GM19455 (cell line): Measurements from ENCODE around the gene HTRA3.
A peak's percentile ranks its signal among the peaks of the same experiment; 100 is the strongest.

ENCODE experiments used
- ATAC-seq: cut with Tn5 transposase; IDR thresholded peaks from one replicate; pipeline ENCODE4 v1.9.1; 2021; ENCODE audit not compliant: unreplicated experiment

Gene HTRA3

DNA sequence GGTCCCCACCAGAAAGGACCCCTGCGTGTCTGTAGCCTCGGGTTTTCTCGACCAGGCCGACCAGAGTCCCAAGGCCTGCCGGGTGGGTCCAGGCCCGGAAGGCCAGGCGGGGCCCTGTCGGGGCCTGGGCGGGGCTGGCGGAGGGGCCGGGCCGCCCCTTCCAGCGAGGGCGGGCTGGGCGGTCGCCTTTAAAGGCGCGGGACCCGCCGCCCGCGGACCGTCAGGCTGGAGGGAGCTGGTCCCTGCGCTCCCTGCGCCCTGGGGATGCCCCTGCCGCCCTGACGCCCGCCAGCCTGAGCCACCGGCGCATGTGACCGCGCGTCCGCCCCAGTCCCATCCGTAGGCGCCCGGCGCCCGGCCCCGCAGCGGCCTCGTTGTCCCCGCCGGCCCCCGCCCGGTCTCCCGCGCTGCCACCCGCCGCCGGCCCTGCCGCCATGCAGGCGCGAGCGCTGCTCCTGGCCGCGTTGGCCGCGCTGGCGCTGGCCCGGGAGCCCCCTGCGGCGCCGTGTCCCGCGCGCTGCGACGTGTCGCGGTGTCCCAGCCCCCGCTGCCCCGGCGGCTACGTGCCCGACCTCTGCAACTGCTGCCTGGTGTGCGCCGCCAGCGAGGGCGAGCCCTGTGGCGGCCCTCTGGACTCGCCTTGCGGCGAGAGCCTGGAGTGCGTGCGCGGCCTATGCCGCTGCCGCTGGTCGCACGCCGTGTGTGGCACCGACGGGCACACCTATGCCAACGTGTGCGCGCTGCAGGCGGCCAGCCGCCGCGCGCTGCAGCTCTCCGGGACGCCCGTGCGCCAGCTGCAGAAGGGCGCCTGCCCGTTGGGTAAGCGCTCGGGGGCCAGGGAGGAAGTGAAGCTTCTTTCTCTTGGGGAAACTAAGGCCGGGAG, at the start of gene HTRA3:
Gene HTRA3, plus strand, starts transcription at position 220 of the 883 bp plus-strand sequence. Its CDS starts 215 bp downstream, at position 435.
- ATAC-seq: no peak

DNA sequence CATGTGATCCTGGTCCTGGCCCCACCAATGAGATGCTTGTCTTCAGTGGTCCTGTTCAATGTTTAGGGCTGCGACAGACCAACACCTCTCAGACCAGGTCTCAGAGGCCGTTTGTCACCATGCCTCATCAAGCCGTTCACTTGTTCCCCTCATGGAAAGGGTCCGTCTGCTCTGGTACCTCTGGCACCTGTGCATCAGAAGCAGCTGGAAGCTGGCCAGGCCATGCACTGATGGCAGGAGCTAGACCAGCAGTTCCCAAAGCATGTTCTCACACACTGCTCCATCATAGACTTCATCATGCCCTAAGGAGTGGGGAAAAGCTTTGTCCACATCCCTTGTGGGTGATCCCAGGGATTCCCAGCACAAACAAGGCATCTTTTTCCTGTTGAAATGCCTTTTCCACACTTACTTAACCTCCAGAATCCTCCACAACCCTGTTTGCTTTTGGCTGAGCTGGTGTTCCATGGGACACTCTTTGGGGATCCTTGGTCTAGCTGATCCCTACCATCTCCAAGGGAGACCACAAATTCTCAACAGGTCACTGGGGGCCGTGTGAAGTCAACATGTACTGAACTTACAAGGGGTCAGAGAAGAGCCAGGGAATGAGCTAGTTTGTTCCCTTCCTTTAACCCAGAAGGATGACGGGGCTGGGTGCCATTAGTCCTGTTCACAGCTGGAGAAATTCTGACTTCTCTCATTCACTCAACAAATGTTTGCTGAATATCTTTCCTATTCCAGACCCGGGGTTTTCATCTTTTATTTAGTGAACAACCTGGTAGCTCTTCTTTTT, 48.7 kb upstream of the HTRA3 start:
- ATAC-seq: no peak

DNA sequence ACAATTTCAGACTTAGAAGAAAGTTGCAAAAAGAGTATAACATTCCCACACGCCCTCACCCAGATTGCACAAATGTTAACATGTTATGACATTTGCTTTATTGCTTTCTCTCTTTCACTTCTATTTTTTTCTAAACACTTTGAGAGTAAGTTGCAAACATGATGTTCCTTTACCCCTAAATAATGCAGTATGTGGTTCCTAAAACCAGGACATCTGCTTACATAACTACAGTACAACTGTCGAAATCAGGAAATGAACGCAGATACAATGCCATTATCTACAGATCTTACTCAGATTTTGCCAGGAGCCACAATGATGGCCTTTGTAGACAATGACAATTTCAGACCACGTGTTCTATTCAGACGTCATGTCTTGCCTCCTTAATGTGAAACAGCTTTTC, 48.1 kb upstream of the HTRA3 start:
- no peak for ATAC-seq

DNA sequence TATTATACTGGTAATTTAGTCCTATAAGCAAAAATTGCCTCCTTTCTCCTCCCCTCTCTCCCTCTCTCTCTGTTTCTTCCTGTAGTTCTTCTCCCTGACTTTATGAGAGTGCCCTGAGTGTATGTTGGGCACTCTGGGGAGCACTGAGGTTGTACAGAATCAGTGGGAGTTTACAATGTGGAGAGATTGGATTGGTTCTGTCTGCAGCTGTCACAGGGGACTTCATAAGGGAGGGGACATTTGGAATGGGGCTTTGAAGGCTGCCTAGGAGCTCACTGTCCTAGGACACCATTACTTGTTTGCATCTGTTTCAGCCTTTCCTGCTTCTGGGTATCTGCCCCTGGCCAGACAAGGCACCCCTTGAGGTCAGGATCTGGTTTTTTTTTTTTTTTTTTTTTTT, 47.6 kb upstream of the HTRA3 start:
- no peak for ATAC-seq

DNA sequence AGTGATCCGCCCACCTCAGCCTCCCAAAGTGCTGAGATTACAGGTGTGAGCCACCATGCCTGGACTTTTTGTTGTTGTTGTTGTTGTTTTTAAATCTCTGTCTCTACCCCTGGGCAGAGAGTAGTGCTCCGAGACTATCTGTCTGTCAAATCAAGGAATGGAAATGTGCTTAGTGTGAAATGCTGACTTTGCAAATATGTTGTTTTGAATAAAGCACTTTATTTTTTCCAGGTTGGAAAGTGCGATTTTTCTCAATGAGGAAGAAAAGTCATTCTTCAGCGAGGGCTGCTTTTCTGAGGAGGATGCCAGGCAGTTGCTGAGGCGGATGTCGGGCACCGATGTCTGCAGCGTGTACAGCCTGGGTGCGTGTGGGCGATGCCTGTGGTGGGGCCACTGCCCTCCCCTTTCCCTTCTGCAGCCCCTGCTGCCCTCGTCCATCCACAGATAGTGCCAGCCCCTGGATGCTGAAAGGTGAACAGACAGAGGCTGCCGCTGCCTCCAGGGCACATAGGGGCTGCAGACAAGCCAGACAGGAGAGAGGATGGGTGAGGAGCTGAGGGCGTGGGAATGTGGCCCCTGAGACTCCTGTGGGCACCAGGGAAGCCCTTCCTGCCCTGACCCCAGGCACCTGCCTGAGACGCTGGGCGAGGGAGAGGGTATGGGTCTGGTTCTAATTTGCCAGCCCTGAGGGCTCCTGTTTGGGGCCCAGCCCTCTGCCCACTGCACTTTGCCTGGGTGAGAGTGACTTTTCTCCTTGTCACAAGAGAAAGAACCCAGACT, 46.8 kb upstream of the HTRA3 start:
- ATAC-seq: no peak

DNA sequence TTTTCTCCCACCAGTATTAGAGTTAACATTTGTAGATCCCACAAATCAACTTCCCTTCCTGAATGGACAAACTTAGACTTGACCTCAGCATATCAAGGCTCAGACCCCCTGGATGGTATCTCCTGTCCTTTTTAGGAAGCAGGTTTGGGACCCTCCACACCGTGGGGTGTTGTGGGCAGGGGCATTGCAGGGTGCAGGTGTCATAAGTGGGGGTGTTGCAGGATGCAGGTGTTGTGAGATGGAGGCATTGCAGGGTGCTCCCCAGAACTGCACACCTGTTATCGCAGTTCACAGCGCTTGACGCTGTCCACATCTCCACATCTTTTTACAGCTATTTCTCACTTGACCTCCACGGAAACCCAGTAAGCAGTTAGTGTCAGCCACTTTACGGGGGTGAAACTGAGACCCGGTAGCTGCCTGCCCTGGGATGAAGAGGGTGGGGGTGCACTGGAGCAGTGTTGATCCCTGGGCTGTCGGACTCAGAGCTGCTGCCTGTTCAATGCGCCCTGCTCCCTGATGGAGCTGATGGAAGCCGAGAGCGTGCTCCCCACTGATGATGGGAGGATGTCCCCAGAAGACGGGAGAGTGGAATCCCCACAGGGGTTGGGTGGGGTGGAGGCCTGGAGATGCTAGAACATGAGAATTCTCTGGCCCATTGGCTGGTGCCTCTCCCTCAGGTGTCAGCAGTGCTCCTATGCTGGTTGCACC, 45.1 kb upstream of the HTRA3 start:
- ATAC-seq: no peak

DNA sequence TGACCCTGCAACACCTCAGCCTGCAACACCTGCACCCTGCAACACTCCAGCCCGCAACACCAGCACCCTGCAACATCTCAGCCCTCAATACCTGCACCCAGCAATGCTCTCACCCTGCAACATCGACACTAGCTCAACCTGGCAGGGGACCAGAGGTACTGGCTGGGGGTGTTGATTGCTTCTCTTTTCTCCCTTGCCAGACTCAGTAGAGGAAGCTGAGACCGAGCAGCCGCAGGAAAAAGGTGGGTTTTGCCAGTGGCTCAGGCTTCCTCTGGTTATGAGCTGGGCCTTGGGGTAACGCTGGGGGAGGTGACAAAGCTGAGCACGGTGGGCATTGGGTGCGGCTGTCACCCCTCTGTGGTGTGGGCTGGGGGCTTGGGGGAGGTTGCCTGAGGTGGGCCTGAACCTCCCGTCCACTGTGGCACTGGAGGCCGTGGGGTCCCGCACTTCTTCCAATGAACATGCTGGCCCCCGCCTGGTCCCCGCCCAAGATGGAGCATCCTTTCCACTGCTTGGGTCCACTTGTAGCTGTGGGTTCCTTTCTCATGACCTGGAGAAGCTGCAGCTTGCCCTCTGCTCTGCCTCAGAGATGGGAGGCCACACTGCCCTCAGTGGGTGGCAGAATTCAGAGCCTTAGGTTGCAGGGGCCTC, 44.5 kb upstream of the HTRA3 start:
- ATAC-seq: no peak

DNA sequence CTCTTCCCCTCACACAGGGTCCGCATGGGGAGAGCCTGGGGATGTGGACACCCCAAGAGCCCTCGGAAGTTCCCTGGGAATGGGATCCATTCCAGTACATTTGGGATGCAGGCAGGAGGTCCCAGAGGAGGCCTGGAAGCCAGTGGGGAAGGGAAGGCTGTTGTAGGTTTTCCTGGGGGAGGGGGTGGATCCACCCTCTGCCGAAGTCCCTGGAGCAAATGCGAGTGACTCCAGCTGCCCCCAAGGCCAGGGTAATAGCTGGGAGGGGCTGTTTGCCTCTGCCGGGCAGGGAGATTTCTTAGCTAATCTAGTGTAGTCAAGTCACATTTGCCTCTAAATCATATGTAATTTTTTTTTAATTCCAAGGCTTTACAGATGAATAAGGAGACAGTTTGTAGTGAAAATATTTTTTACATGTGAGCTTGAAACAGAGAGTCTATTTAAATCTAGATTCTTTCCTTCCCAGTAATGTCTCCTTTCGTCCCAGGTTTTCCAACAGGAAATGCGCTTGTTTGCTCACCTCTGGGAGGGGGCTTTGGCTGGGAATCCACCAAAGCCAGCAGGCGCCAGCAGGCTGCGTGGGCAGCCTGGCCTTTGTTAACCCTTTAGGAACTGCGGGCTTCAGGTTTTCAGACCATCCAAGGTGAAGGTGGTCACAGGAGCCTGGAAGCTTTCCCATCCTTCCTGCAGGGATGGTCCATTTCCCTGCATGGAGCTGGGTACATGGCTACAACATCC, 43.7 kb upstream of the HTRA3 start:
- ATAC-seq: no peak

DNA sequence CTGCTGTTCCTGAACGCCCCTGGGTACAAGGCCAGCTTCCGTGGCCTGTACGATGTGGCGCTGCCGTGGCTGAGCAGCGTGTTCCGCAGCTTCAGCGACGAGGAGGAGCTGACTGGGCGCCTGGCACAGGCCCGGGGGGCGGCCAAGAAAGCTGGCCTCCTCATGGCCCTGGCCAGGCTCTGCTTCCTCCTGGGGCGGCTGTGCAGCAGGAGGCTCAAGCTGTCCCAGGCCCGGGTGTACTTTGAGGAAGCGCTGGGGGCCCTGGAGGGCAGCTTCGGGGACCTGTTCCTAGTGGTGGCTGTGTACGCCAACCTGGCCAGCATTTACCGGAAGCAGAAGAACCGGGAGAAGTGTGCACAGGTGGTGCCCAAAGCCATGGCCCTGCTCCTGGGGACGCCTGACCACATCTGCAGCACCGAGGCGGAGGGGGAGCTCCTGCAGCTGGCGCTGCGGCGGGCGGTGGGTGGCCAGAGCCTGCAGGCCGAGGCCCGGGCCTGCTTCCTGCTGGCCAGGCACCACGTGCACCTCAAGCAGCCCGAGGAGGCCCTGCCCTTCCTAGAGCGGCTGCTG, 42.3 kb upstream of the HTRA3 start:
- ATAC-seq: no peak

DNA sequence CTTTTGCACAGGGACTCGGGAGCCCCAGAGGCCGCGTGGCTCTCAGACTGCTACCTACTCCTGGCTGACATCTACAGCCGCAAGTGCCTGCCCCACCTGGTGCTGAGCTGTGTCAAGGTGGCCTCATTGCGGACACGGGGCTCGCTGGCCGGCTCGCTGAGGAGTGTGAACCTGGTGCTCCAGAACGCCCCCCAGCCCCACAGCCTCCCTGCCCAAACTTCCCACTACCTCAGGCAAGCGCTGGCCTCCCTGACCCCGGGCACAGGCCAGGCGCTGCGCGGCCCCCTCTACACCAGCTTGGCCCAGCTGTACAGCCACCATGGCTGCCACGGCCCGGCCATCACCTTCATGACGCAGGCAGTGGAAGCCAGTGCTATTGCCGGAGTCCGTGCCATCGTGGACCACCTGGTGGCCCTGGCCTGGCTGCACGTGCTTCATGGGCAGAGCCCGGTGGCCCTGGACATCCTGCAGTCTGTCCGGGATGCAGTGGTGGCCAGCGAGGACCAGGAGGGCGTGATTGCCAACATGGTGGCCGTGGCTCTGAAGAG, 41.7 kb upstream of the HTRA3 start:
- ATAC-seq: no peak

DNA sequence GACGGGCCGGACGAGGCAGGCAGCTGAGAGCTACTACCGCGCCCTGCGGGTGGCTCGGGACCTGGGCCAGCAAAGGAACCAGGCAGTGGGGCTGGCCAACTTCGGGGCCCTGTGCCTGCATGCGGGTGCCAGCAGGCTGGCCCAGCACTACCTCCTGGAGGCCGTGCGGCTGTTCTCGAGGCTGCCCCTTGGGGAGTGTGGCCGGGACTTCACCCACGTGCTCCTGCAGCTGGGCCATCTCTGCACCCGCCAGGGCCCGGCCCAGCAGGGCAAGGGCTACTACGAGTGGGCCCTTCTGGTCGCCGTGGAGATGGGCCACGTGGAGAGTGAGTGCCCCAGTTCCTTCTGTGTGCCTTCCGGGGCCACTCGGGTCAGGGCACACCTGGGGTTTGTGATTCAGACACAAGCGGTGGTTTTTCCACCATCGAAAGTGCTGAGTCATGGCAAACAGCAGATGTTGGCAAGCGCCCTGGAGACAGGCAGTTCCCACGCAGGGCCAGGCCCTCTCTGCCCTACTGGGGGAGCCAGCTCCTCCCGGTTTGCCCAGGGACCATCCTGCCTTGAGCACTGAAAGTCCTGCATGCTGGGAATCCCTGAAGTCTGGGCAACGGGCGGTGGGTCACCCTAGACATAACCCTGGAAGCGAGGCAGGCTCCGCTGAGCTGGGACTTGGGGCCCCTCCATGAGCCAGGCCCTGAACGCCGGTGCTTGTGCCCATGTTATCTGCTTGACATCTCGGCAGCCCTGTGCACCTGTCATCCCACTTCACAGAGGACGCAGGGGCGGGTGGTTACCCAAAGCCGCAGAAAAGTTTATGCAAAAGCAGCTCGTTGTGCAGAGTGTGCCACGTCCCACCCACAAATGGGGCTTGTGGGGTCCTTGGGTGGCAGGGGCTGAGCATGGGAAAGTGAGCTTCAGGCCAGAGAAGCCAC, 41.0 kb upstream of the HTRA3 start:
- peak; percentile 57 for ATAC-seq

DNA sequence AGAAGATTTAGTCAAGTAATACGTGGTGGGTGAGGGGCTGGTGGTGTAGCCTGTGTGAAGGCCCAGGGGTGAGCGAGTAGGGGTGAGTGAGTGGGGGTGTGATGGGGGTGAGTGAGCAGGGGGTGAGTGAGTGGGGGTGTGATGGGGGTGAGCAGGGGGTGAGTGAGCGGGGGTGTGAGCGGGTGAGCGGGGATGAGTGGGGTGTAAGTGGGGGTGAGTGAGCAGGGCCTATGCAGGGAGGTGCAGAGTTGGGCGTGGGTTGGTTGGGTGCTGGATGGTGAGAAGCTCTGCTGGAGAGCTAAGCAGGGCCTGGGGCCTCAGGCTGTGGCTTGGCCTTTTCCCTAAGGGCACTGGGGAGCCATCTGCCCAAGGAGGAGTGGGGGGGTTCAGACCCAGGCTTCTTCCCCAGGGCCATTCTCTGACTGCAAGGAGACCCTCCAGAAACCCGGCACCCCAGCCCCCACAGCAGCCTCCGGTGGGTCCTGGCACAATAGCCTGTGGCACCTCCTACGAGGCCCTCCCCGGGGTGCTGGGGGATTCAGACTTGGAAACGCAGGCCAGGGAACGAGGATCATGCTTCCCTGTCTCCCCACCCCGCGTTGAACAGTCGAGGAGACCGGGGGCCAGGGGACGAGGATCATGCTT, 40.1 kb upstream of the HTRA3 start:
- ATAC-seq: peak; percentile 7

DNA sequence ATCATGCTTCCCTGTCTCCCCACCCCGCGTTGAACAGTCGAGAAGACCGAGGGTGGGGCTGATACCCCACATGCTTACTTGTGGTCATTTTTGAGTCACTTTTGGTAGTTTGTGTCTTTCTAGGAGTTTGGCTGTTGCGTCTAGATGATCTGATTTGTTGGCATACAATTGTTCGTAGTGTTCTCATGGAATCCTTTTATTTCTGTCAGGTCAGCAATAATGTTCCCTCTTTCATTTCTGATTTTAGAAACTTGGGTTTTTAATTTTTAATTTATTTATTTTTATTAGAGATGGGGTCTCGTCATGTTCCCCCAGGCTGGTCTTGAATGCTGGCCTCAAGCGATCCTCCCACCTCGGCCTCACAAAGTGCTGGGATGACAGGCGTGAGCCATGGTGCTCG, 39.5 kb upstream of the HTRA3 start:
- ATAC-seq: no peak

DNA sequence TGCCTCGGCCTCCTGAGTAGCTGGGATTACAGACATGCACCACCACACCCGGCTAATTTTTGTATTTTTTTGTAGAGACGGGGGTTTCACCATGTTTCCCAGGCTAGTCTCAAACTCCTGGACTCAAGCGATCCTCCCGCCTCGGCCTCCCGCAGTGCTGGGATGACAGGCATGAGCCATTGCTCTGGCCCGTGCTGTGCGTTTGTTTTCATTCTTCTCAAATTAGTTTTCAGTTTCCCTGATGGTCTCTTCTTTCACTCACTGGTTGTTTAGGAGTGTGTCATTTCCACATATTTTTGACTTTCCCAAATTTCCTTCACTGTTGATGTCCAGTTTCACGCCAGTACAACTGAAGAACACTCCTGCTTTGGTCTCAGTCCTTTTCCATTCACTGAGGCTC, 38.7 kb upstream of the HTRA3 start:
- no peak for ATAC-seq

DNA sequence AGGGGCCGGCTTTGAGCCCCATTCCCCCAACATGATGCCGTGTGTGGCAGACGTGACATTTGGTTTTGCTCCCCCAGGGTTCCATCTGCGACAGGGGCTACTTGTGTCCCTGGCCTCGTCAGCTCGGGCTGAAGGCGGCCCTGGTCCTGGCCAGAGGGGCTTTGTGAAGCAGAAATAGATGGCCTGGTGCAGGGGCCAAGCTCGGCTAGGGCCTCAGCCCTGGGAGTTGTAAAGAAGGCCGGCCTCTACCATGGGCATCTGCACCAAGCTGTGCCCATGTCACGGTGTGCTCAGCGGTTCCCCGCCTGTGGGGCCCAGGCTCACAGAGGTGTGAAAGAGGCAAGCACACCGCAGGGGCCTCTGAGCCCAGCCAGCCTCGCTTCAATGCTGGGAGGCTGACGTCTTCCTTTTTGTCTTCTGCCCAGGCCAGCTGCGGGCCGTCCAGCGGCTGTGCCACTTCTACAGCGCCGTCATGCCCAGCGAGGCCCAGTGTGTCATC, 38.0 kb upstream of the HTRA3 start:
- no peak for ATAC-seq

DNA sequence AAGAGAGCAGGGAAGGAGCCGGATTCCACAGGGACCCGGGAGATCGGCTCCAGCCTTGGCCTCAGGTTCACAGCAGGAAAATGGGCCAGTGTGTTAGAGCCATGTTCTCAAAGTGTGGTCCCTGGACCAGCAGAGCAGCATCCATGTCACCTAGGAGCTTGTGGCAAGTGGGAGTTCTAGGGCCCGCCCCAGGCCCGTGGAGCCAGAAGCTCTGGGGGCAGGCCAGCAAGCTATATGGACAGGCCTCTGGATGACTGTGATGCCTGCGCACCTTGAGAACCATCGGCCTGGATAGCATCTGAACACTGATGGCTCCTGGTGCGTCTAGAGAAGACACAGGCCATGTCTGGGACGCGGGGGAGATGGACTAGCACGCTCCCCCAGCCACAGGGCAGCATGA, 36.8 kb upstream of the HTRA3 start:
- ATAC-seq: no peak
